HepG2 (cell line): Measurements from ENCODE around the gene SYVN1. TPM values are rescaled to one million over a fixed set of nuclear protein-coding genes. Genes with fewer than 3 reads are reported as not detected.

ENCODE experiments used
- CC2D1A ChIP-seq: sonication (generic); formaldehyde crosslinking; IDR thresholded peaks from 2 replicates; pipeline ENCODE4 v1.8.1; 2023; ENCODE audit warnings: mild to moderate bottlenecking, missing genetic modification reagents
- HMG20B ChIP-seq: conservative IDR thresholded peaks from 2 replicates; pipeline ENCODE4 v1.6.1; 2016; ENCODE audit warnings: missing genetic modification reagents, missing compliant biosample characterization
- HOXA7 ChIP-seq: sonication (generic); formaldehyde crosslinking; IDR thresholded peaks from 2 replicates; pipeline ENCODE4 v1.8.1; 2022; ENCODE audit warnings: mild to moderate bottlenecking, missing genetic modification reagents, moderate library complexity
- KDM2A ChIP-seq: sonication (generic); formaldehyde crosslinking; IDR thresholded peaks from 2 replicates; pipeline ENCODE4 v1.4.0; 2020; ENCODE audit warnings: low read depth, missing genetic modification reagents, borderline replicate concordance
- NCOR1 ChIP-seq: fragments of 200-600 bp; sonication (generic); IDR thresholded peaks from 2 replicates; pipeline ENCODE4 v1.7.0; 2017; ENCODE audit warnings: antibody characterized with exemption, low read length, borderline replicate concordance
- NR2F1 ChIP-seq, 2 experiments: fragments of 450-650 bp in 1 of 2; formaldehyde crosslinking in 1 of 2; IDR thresholded peaks; 2 replicates each; pipeline versions ENCODE4 v1.5.0 to v1.6.1; 2016 to 2020; ENCODE audit warnings: mild to moderate bottlenecking in 1 of 2, missing compliant biosample characterization in 1 of 2, missing genetic modification reagents in 1 of 2, moderate library complexity in 1 of 2
- RBM22 ChIP-seq: fragments of 200-400 bp; formaldehyde crosslinking; optimal IDR thresholded peaks from 2 replicates; pipeline ENCODE3; 2017; ENCODE audit warnings: mild to moderate bottlenecking, low read length, moderate library complexity
- TBX3 ChIP-seq: fragments of 450-650 bp; IDR thresholded peaks from 2 replicates; pipeline ENCODE4 v1.6.1; 2017; ENCODE audit warnings: antibody characterized with exemption, mild to moderate bottlenecking, inconsistent platforms, borderline replicate concordance
- YEATS4 ChIP-seq: sonication (generic); formaldehyde crosslinking; IDR thresholded peaks from 2 replicates; pipeline ENCODE4 v1.4.0; 2020; ENCODE audit warnings: missing genetic modification reagents, borderline replicate concordance
- ZFP82 ChIP-seq: sonication (generic); formaldehyde crosslinking; IDR thresholded peaks from 2 replicates; pipeline ENCODE4 v1.5.1; 2020; ENCODE audit warnings: mild to moderate bottlenecking, missing genetic modification reagents, borderline replicate concordance
- ZNF24 ChIP-seq: fragments of 450-650 bp; IDR thresholded peaks from 2 replicates; pipeline ENCODE4 v1.6.1; 2017; ENCODE audit warnings: antibody characterized with exemption, mild to moderate bottlenecking
- polyA plus RNA-seq, 8 experiments: library from polyadenylated mRNA; depleted of rRNA in 3 of 8; stranded (reverse) in 7 of 8; unstranded in 1 of 8; fragments of >200 nt; fragmentation: Illumina TruSeq in 4 of 8; extraction: Trizol in 4 of 8; gene quantifications; 2 replicates each; pipeline versions ENCODE4 v1.2.1 to v1.2.3, GENCODE V29; 2011 to 2016; ENCODE audit warnings: low read depth in 4 of 8, missing spikeins in 1 of 8, mixed read lengths in 1 of 8; ENCODE audit not compliant: insufficient read depth in 1 of 8
- total RNA-seq, 5 experiments: library from RNA; depleted of rRNA; stranded (reverse); fragments of >200 nt; fragmentation: Illumina TruSeq; extraction: Trizol; gene quantifications; 2 replicates each; pipeline ENCODE4 v1.2.3, GENCODE V29; 2016; ENCODE audit warnings: low read depth in 1 of 5
- TF ChIP-seq, protein P1 (sequence below): sonication (generic); formaldehyde crosslinking; conservative IDR thresholded peaks from 2 replicates; pipeline ENCODE4 v1.4.0; 2020; ENCODE audit warnings: mild to moderate bottlenecking, missing genetic modification reagents, moderate library complexity
- TF ChIP-seq, protein P2 (sequence below): sonication (generic); formaldehyde crosslinking; IDR thresholded peaks from 2 replicates; pipeline ENCODE4 v1.4.0; 2020; ENCODE audit warnings: missing genetic modification reagents, borderline replicate concordance
- TF ChIP-seq, protein P3 (sequence below): sonication (generic); formaldehyde crosslinking; IDR thresholded peaks from 2 replicates; pipeline ENCODE4 v1.8.0; 2023; ENCODE audit warnings: mild to moderate bottlenecking, missing genetic modification reagents
- TF ChIP-seq, protein P4 (sequence below): fragments of 450-650 bp; IDR thresholded peaks from 2 replicates; pipeline ENCODE4 v1.6.1; 2017; ENCODE audit warnings: mild to moderate bottlenecking
- TF ChIP-seq, protein P5 (sequence below): sonication (generic); formaldehyde crosslinking; IDR thresholded peaks from 2 replicates; pipeline ENCODE4 v1.5.0; 2020; ENCODE audit warnings: missing genetic modification reagents, mild to moderate bottlenecking, borderline replicate concordance

Gene SYVN1
- total and polyA plus RNA-seq, 2 of the 13 experiments (the other 11 are each of a cell fraction or from before 2014, with no cell fraction given) = 10.3 to 22.5 TPM

DNA sequence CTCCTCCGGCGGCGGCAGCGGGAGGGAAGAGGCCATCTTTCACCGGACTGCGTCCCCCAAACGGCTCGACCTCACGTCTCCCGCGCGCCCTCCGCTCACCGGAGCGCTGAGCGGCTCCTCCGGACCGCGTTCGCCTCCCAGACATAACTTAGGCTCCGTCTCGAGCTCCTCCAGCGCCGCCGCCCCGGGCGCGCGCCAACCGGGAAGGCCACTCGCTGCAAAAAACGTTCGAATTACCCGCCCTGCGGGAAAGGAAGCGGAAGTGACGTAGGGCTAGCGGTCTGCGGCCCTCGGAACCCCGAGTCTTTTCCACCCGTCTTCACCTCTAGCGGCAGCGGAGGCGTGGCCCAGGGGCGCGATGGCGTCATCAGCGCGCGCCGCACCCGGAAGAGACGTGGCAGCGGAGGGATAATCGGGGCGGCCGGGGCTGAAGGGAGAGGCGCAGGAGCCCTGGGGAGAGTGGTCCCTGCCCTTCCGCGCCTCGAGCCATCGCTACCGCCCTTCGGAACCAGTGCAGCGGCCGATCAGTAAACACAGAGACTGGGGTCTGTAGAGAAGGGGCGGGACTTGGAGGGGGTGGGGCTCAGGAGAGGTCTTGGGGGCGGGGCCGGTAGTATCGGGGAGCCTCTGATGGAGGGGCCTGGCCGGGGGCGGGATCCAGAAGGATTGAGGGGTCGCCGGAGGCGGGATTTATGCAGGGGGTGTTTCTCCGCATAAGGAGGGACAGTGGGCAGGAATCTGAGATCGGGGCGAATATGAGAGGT is 50.3 kb downstream of the SYVN1 start, which contains the start of the genes CDCA5 and ZFPL1 (continued):
- TF ChIP-seq, protein P1, sequence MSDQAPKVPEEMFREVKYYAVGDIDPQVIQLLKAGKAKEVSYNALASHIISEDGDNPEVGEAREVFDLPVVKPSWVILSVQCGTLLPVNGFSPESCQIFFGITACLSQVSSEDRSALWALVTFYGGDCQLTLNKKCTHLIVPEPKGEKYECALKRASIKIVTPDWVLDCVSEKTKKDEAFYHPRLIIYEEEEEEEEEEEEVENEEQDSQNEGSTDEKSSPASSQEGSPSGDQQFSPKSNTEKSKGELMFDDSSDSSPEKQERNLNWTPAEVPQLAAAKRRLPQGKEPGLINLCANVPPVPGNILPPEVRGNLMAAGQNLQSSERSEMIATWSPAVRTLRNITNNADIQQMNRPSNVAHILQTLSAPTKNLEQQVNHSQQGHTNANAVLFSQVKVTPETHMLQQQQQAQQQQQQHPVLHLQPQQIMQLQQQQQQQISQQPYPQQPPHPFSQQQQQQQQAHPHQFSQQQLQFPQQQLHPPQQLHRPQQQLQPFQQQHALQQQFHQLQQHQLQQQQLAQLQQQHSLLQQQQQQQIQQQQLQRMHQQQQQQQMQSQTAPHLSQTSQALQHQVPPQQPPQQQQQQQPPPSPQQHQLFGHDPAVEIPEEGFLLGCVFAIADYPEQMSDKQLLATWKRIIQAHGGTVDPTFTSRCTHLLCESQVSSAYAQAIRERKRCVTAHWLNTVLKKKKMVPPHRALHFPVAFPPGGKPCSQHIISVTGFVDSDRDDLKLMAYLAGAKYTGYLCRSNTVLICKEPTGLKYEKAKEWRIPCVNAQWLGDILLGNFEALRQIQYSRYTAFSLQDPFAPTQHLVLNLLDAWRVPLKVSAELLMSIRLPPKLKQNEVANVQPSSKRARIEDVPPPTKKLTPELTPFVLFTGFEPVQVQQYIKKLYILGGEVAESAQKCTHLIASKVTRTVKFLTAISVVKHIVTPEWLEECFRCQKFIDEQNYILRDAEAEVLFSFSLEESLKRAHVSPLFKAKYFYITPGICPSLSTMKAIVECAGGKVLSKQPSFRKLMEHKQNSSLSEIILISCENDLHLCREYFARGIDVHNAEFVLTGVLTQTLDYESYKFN (CRISPR knock-in tag) = peak; percentile 54
- TF ChIP-seq ZNF24 (no peak), CC2D1A (CRISPR knock-in tag) (0 out of 2 replicates have a peak, but pooled peaks have one; percentile 48), NR2F1 (CRISPR knock-in tag; IDR thresholded peaks at IDR 0.05) (no peak), HMG20B (CRISPR knock-in tag) (no peak), RBM22 (no peak), ZFP82 (CRISPR knock-in tag) (no peak), NCOR1 (peak; percentile 46; the same call in 1 of the 2 replicates), TBX3 (no peak), HOXA7 (CRISPR knock-in tag) (peak; percentile 70; the same call in 1 of the 2 replicates), KDM2A (CRISPR knock-in tag) (peak; percentile 97), YEATS4 (CRISPR knock-in tag) (peak; percentile 80)
- TF ChIP-seq, protein P2, sequence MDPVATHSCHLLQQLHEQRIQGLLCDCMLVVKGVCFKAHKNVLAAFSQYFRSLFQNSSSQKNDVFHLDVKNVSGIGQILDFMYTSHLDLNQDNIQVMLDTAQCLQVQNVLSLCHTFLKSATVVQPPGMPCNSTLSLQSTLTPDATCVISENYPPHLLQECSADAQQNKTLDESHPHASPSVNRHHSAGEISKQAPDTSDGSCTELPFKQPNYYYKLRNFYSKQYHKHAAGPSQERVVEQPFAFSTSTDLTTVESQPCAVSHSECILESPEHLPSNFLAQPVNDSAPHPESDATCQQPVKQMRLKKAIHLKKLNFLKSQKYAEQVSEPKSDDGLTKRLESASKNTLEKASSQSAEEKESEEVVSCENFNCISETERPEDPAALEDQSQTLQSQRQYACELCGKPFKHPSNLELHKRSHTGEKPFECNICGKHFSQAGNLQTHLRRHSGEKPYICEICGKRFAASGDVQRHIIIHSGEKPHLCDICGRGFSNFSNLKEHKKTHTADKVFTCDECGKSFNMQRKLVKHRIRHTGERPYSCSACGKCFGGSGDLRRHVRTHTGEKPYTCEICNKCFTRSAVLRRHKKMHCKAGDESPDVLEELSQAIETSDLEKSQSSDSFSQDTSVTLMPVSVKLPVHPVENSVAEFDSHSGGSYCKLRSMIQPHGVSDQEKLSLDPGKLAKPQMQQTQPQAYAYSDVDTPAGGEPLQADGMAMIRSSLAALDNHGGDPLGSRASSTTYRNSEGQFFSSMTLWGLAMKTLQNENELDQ = no peak
- TF ChIP-seq, protein P3, sequence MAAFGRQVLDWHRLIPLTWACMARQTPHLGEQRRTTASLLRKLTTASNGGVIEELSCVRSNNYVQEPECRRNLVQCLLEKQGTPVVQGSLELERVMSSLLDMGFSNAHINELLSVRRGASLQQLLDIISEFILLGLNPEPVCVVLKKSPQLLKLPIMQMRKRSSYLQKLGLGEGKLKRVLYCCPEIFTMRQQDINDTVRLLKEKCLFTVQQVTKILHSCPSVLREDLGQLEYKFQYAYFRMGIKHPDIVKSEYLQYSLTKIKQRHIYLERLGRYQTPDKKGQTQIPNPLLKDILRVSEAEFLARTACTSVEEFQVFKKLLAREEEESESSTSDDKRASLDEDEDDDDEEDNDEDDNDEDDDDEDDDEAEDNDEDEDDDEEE (CRISPR knock-in tag) = 0 out of 2 replicates have a peak, but pooled peaks have one; percentile 76
- TF ChIP-seq, protein P4, sequence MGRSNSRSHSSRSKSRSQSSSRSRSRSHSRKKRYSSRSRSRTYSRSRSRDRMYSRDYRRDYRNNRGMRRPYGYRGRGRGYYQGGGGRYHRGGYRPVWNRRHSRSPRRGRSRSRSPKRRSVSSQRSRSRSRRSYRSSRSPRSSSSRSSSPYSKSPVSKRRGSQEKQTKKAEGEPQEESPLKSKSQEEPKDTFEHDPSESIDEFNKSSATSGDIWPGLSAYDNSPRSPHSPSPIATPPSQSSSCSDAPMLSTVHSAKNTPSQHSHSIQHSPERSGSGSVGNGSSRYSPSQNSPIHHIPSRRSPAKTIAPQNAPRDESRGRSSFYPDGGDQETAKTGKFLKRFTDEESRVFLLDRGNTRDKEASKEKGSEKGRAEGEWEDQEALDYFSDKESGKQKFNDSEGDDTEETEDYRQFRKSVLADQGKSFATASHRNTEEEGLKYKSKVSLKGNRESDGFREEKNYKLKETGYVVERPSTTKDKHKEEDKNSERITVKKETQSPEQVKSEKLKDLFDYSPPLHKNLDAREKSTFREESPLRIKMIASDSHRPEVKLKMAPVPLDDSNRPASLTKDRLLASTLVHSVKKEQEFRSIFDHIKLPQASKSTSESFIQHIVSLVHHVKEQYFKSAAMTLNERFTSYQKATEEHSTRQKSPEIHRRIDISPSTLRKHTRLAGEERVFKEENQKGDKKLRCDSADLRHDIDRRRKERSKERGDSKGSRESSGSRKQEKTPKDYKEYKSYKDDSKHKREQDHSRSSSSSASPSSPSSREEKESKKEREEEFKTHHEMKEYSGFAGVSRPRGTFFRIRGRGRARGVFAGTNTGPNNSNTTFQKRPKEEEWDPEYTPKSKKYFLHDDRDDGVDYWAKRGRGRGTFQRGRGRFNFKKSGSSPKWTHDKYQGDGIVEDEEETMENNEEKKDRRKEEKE = no peak
- TF ChIP-seq, protein P5, sequence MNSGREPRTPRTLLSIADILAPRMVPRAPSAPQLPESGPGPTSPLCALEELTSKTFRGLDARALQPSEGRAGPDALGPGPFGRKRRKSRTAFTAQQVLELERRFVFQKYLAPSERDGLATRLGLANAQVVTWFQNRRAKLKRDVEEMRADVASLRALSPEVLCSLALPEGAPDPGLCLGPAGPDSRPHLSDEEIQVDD (CRISPR knock-in tag) = 0 out of 2 replicates have a peak, but pooled peaks have one; percentile 37
